ENCODE data around the gene MYO5B. TPM values are rescaled to one million over a fixed set of nuclear protein-coding genes. Genes with fewer than 3 reads are reported as not detected.

Gene MYO5B
- total and polyA plus RNA-seq, 4 donors: 0.92 to 20.3 (median 2.9) TPM

DNA sequence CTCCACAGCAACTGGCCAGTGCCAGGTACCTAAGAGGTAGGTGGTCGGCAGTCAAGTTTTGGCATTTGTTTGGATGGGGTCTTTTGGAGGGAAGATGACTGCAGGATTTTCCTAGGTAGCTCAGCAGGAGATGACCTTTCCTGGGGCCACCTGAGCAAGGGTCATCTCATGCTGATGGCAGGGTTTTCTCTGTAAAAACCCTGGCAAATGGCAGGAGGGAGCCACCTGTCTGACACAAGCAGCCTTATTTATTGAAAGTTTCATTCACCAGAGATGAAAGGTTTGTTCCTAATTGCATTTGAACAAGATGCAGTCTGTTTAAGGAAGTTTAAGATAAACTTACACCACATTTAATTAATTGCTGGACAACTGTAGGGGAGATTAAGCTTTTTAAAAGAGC lies 350.0 kb downstream of the MYO5B start:
- H3K27ac ChIP-seq (ENCODE audit: low read depth in 1 of 2, low read length in 2 of 2): no peak overlapping the region
- H3K4me3 ChIP-seq (ENCODE audit: low read length in 2 of 2): no peak overlapping the region
- 96 to 100% methylated on average over 1 of the region's 1 CpG for WGBS, 2 donors
- ATAC-seq (ENCODE audit: low FRiP score) (no peak), DNase-seq (peak in 1 of 2 donors; percentile 9)
- intact Hi-C loops (cut with DNase I): no loop called here
- no peaks in the 10 kb centered on the region for H3K27me3 ChIP-seq (ENCODE audit: control insufficient read depth in 1 of 2, insufficient read depth in 2 of 2, low read length in 1 of 2)
- H3K4me1 ChIP-seq (ENCODE audit: control insufficient read depth in 1 of 2, insufficient read depth in 2 of 2, low read length in 2 of 2): no peaks in the 10 kb centered on the region
- H3K36me3 ChIP-seq (ENCODE audit: control insufficient read depth in 1 of 2, insufficient read depth in 2 of 2, low read length in 1 of 2): no peaks in the 10 kb centered on the region
- H3K9me3 ChIP-seq (ENCODE audit: control insufficient read depth, low read length): no peaks in the 10 kb centered on the region

DNA sequence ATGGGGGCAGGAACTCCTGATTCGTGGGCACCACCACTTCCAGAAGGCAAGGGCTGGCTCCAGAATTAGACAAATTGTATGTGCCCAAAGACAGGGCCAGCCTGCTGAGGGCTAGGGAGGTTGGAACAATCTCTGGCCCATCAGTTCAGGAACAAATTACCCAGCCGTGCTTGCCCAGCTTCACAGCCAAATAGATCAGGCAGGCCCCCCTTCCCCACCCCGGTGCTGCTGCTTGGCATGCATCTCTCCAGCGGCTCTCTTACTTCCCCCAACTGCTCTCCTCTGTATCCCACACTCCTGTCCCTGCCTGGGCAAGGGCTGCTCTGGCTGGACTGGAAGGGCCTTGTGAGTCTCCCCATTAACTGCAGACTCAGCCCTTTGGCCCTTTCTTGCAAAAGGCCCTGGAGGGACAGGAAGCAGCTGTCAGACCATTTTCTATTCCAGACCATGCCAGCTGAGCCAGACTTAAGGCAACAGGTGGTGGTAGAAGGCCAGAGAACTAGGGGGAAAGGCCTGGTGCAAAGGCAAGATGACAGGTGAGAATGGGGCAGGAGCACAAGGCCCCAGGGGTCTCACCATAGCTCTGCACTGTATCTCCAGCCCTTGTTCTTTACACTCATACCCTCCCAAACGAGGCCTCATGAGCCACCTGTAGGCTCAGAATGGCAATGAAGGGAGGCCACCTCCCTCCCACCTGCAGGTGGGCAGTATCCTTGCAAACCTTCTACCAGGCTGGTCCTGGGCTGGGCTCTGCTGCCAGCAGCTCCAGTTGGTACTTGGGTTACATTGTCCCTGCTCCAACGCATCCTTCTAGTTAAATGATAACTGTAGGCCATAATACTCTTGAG lies 350.9 kb downstream of the MYO5B start:
- no peak overlapping the region for H3K27ac ChIP-seq (ENCODE audit: low read depth in 1 of 2, low read length in 2 of 2)
- 57 to 64% methylated on average over 6 of the region's 6 CpGs for WGBS, 2 donors
- DNase-seq (peak in 1 of 2 donors; percentile 58), ATAC-seq (ENCODE audit: low FRiP score) (no peak)
- H3K36me3 ChIP-seq (ENCODE audit: control insufficient read depth in 1 of 2, insufficient read depth in 2 of 2, low read length in 1 of 2): peaks cover 0 to 3% of the 10 kb centered on the region in 2 donors
- no peaks in the 10 kb centered on the region for H3K9me3 ChIP-seq (ENCODE audit: control insufficient read depth, low read length)
- H3K27me3 ChIP-seq (ENCODE audit: control insufficient read depth in 1 of 2, insufficient read depth in 2 of 2, low read length in 1 of 2): no peaks in the 10 kb centered on the region
- H3K4me3 ChIP-seq (ENCODE audit: low read length in 2 of 2): no peak overlapping the region
- intact Hi-C loops (cut with DNase I): no loop called here
- H3K4me1 ChIP-seq (ENCODE audit: control insufficient read depth in 1 of 2, insufficient read depth in 2 of 2, low read length in 2 of 2): no peaks in the 10 kb centered on the region

DNA sequence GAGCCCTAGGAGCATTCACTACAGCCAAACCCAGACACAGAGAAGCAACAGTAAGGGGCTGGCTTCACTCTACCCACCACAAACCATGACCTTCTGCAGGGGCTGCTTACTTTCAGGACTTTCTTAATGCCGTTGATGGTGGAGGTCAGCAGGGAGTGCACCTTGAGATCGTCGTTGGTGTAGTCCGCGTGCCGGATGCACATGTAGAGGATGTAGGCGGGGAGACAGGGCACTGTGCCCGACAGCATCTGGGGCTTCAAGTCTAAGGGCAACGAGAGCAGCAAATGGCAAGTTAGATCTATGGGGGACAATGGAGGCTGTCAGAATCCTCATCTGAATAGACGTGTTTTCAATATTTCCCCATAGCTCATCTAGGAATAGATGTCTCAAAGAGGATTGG lies 351.8 kb downstream of the MYO5B start:
- peak in 1 of 2 donors; percentile 51 for DNase-seq
- intact Hi-C loops (cut with DNase I): no loop called here
- no peaks in the 10 kb centered on the region for H3K9me3 ChIP-seq (ENCODE audit: control insufficient read depth, low read length)

GRCh38 chr18:49842656-49843055 lies 352.3 kb downstream of the MYO5B start:
- WGBS, 2 donors: 86 to 93% methylated on average over 4 of the region's 4 CpGs
- Histone ChIP-seq H3K4me1 (ENCODE audit: control insufficient read depth in 1 of 2, insufficient read depth in 2 of 2, low read length in 2 of 2) (no peaks in the 10 kb centered on the region), H3K4me3 (ENCODE audit: low read length in 2 of 2) (no peak overlapping the region), H3K27ac (ENCODE audit: low read depth in 1 of 2, low read length in 2 of 2) (no peak overlapping the region), H3K36me3 (ENCODE audit: control insufficient read depth in 1 of 2, insufficient read depth in 2 of 2, low read length in 1 of 2) (peaks cover 0 to 3% of the 10 kb centered on the region in 2 donors), H3K9me3 (ENCODE audit: control insufficient read depth, low read length) (no peaks in the 10 kb centered on the region), H3K27me3 (ENCODE audit: control insufficient read depth in 1 of 2, insufficient read depth in 2 of 2, low read length in 1 of 2) (no peaks in the 10 kb centered on the region)
- ATAC-seq (ENCODE audit: low FRiP score): no peak
- DNase-seq: peak in 1 of 2 donors; percentile 45
- intact Hi-C loops (cut with DNase I): no loop called here

More for the DNA sequence above, 351.8 kb downstream of the MYO5B start:
- Histone ChIP-seq H3K4me1 (ENCODE audit: control insufficient read depth in 1 of 2, insufficient read depth in 2 of 2, low read length in 2 of 2) (no peaks in the 10 kb centered on the region), H3K4me3 (ENCODE audit: low read length in 2 of 2) (no peak overlapping the region), H3K36me3 (ENCODE audit: control insufficient read depth in 1 of 2, insufficient read depth in 2 of 2, low read length in 1 of 2) (peaks cover 0 to 3% of the 10 kb centered on the region in 2 donors), H3K27me3 (ENCODE audit: control insufficient read depth in 1 of 2, insufficient read depth in 2 of 2, low read length in 1 of 2) (no peaks in the 10 kb centered on the region), H3K27ac (ENCODE audit: low read depth in 1 of 2, low read length in 2 of 2) (no peak overlapping the region)
- no peak for ATAC-seq (ENCODE audit: low FRiP score)
- 89 to 90% methylated on average over 10 of the region's 10 CpGs for WGBS, 2 donors

DNA sequence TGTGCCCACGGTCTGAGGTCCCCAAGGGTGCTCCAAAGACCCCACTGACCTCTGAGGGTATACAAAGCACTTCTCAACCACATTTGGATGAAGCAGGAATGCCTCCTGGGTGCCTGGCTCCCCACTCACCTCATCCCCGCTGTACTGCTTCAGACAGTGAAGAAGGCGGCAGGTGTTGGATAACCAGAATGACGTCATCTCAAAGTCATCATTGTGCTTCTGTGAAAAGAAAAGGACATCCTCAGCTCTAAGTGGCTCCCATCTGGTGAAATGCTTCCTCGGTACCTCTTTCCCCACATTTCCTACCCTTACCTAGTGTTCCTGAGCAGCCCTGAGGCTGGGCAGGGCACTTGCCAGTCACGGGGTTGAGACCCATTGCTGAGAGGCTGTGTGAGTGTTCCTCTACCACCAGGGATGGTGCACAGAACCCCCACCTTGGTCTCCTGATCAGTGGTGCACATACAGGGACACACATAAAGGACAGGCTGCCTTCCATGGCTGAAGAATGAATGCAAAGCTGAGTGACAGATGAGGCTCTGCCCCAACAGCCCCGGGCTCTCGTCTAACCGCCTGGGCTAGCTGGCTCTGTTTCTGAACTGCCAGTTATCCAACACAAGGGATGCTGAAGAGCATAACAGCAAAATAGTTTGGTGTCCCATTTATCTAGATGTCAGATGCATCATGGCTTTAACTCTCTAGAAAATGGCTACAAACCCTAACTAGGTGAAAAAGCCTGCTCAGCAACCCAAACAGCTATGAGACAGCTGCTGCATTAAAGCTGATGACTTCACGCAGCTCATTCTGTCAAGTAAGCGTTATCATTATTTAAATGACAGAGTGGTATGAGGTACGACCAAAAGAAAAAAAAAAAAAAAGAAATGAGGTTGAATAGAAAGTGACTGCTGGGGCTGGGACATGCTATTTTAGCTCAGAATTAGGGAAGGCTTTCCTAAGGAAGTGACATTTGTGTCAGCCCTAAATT lies 353.4 kb downstream of the MYO5B start:
- Histone ChIP-seq H3K4me3 (ENCODE audit: low read length in 2 of 2) (no peak overlapping the region), H3K9me3 (ENCODE audit: control insufficient read depth, low read length) (no peaks in the 10 kb centered on the region), H3K27me3 (ENCODE audit: control insufficient read depth in 1 of 2, insufficient read depth in 2 of 2, low read length in 1 of 2) (no peaks in the 10 kb centered on the region), H3K36me3 (ENCODE audit: control insufficient read depth in 1 of 2, insufficient read depth in 2 of 2, low read length in 1 of 2) (peaks cover 0 to 3% of the 10 kb centered on the region in 2 donors), H3K4me1 (ENCODE audit: control insufficient read depth in 1 of 2, insufficient read depth in 2 of 2, low read length in 2 of 2) (no peaks in the 10 kb centered on the region), H3K27ac (ENCODE audit: low read depth in 1 of 2, low read length in 2 of 2) (no peak overlapping the region)
- ATAC-seq (ENCODE audit: low FRiP score) (no peak), DNase-seq (peak in 1 of 2 donors; percentile 36)
- intact Hi-C loops (cut with DNase I): no loop called here
- 82 to 85% methylated on average over 12 of the region's 12 CpGs for WGBS, 2 donors

DNA sequence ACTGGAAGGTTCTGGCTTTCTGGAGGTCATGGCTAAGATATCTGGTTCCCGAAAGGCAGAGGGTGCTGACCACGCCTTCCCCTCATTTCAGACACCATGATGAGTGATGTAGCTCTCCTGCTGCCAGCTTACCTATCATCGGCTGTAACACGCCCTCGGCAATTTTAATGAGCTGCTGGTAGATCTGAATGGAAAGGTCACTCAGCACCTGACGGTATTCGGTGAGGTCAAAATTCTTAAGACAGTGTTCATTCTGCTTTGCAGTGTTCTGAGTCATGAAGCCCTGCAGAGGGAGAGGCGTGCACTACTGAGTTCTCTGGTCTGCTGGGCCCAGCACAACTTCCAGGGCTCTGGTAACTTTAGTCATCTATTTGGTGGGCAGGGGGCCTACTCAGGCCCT lies 355.9 kb downstream of the MYO5B start:
- 95 to 96% methylated on average over 8 of the region's 8 CpGs for WGBS, 2 donors
- peaks cover 0 to 3% of the 10 kb centered on the region in 2 donors for H3K36me3 ChIP-seq (ENCODE audit: control insufficient read depth in 1 of 2, insufficient read depth in 2 of 2, low read length in 1 of 2)
- ATAC-seq (ENCODE audit: low FRiP score) (no peak), DNase-seq (no peak)
- intact Hi-C loops (cut with DNase I): no loop called here
- H3K9me3 ChIP-seq (ENCODE audit: control insufficient read depth, low read length): no peaks in the 10 kb centered on the region
- H3K4me3 ChIP-seq (ENCODE audit: low read length in 2 of 2): no peak overlapping the region
- H3K4me1 ChIP-seq (ENCODE audit: control insufficient read depth in 1 of 2, insufficient read depth in 2 of 2, low read length in 2 of 2): peaks cover 0 to 3% of the 10 kb centered on the region in 2 donors
- H3K27ac ChIP-seq (ENCODE audit: low read depth in 1 of 2, low read length in 2 of 2): no peak overlapping the region
- no peaks in the 10 kb centered on the region for H3K27me3 ChIP-seq (ENCODE audit: control insufficient read depth in 1 of 2, insufficient read depth in 2 of 2, low read length in 1 of 2)

GRCh38 chr18:49838381-49838780 lies 356.6 kb downstream of the MYO5B start:
- WGBS, 2 donors: 95% methylated on average over 4 of the region's 4 CpGs
- peaks cover 0 to 5% of the 10 kb centered on the region in 2 donors for H3K4me1 ChIP-seq (ENCODE audit: control insufficient read depth in 1 of 2, insufficient read depth in 2 of 2, low read length in 2 of 2)
- H3K4me3 ChIP-seq (ENCODE audit: low read length in 2 of 2): no peak overlapping the region
- H3K9me3 ChIP-seq (ENCODE audit: control insufficient read depth, low read length): no peaks in the 10 kb centered on the region
- H3K36me3 ChIP-seq (ENCODE audit: control insufficient read depth in 1 of 2, insufficient read depth in 2 of 2, low read length in 1 of 2): peaks cover 0 to 3% of the 10 kb centered on the region in 2 donors
- DNase-seq: no peak
- intact Hi-C loops (cut with DNase I): no loop called here
- H3K27ac ChIP-seq (ENCODE audit: low read depth in 1 of 2, low read length in 2 of 2): no peak overlapping the region
- H3K27me3 ChIP-seq (ENCODE audit: control insufficient read depth in 1 of 2, insufficient read depth in 2 of 2, low read length in 1 of 2): no peaks in the 10 kb centered on the region
- ATAC-seq (ENCODE audit: low FRiP score): no peak

GRCh38 chr18:49837889-49838288 lies 357.1 kb downstream of the MYO5B start:
- Histone ChIP-seq H3K4me3 (ENCODE audit: low read length in 2 of 2) (no peak overlapping the region), H3K4me1 (ENCODE audit: control insufficient read depth in 1 of 2, insufficient read depth in 2 of 2, low read length in 2 of 2) (peaks cover 0 to 5% of the 10 kb centered on the region in 2 donors), H3K9me3 (ENCODE audit: control insufficient read depth, low read length) (no peaks in the 10 kb centered on the region), H3K27ac (ENCODE audit: low read depth in 1 of 2, low read length in 2 of 2) (no peak overlapping the region), H3K27me3 (ENCODE audit: control insufficient read depth in 1 of 2, insufficient read depth in 2 of 2, low read length in 1 of 2) (no peaks in the 10 kb centered on the region), H3K36me3 (ENCODE audit: control insufficient read depth in 1 of 2, insufficient read depth in 2 of 2, low read length in 1 of 2) (peaks cover 0 to 3% of the 10 kb centered on the region in 2 donors)
- intact Hi-C loops (cut with DNase I): no loop called here
- no peak for ATAC-seq (ENCODE audit: low FRiP score)
- DNase-seq: no peak
- 86 to 95% methylated on average over 5 of the region's 5 CpGs for WGBS, 2 donors
